ENCODE measurements around the gene SLC25A26. TPM values are rescaled to one million over a fixed set of nuclear protein-coding genes. Genes with fewer than 3 reads are reported as not detected.

Gene SLC25A26
- total RNA-seq, 4 donors from 2014 or later, result 20.1 to 44.4 (median 23.2) TPM

DNA sequence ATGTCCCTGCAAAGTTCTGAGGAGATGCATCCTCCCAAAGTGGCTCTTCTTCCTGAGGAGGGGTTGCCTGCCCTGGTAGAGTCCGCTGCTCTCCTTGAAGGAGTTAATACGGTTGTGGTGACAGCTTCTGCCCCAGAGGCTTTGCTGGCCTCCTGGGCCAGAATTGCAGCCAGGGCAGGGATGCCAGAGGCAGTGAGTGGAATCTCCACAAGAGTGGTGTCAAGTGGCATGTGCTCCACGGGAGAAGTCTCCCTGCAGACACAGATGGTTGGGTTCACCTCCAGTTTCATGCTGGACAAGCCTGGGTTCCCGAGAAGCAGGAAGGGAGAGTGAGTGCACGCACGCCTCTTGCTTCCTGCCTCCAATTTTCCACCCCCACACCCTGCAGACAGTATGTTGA, 105.5 kb downstream of the SLC25A26 start:
- H3K4me1 ChIP-seq, result no peaks in the 10 kb centered on the region
- no peaks in the 10 kb centered on the region for H3K27me3 ChIP-seq
- no peak overlapping the region for H3K27ac ChIP-seq
- peaks cover 0 to 2% (median 0%) of the 10 kb centered on the region in 4 donors for H3K9me3 ChIP-seq
- H3K4me3 ChIP-seq, result no peak overlapping the region
- no peaks in the 10 kb centered on the region for H3K36me3 ChIP-seq
- DNase-seq (ENCODE audit: low spot score in 2 of 2), result no peak
- TF ChIP-seq POLR2A (IDR thresholded peaks at IDR 0.05), result no peak
- TF ChIP-seq EP300 (IDR thresholded peaks at IDR 0.05), result no peak
- no peak for TF ChIP-seq CTCF (IDR thresholded peaks at IDR 0.05)
- WGBS, 2 donors, result 89 to 93% methylated on average over 6 of the region's 6 CpGs

DNA sequence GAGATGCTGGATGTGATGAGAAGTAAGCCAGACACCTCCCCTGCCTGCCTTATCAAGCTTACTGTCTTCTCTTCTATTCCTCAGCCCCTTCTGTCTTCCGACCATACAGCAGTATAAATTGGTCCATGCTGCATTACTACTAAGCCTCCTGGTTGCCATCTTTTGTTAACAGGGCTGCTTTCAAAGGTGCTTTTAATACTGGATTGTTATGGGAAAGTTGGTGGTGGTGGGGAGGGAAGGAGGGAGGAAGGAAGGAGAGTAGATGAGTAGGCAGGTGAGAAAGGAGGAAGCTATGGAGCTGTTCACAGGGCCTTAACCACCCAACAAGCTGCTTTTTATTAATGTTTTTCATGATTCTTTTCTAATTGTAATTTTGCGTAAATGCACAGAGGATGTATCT, 114.9 kb downstream of the SLC25A26 start:
- Histone ChIP-seq H3K27ac (no peak overlapping the region), H3K4me1 (no peaks in the 10 kb centered on the region), H3K36me3 (no peaks in the 10 kb centered on the region), H3K27me3 (no peaks in the 10 kb centered on the region), H3K4me3 (no peak overlapping the region), H3K9me3 (peaks cover 0 to 4% (median 0%) of the 10 kb centered on the region in 4 donors)
- WGBS, 2 donors, result 98 to 99% methylated on average over 2 of the region's 2 CpGs
- DNase-seq (ENCODE audit: low spot score in 2 of 2), result no peak
- TF ChIP-seq CTCF (IDR thresholded peaks at IDR 0.05), result no peak

DNA sequence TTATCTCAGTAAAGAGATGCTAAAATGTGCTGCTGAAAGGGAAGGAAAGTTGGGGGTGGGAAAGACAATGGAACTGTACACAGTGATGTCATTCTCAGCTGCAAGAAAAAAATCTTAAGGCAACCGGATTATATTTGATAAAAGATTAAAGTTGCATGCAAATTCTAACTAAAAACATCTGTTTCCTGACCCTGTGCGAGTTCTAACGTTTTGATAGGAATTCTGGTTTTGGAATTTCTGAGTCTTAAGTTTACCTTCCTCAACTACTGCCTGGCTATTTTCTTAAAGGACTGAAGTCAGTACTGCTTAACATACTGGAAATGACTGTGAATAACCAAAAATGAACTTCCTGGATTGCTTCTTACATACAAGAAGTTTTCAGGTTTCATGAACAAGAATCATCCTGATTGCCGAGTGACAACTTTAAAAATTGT, 115.5 kb downstream of the SLC25A26 start:
- TF ChIP-seq CTCF (IDR thresholded peaks at IDR 0.05) (no peak), EP300 (IDR thresholded peaks at IDR 0.05) (no peak), POLR2A (IDR thresholded peaks at IDR 0.05) (no peak)
- Histone ChIP-seq H3K9me3 (peaks cover 0 to 7% (median 0%) of the 10 kb centered on the region in 4 donors), H3K36me3 (no peaks in the 10 kb centered on the region), H3K27me3 (no peaks in the 10 kb centered on the region), H3K27ac (no peak overlapping the region), H3K4me1 (no peaks in the 10 kb centered on the region), H3K4me3 (no peak overlapping the region)
- WGBS, 2 donors, result 12 to 16% methylated on average over 4 of the region's 4 CpGs
- DNase-seq (ENCODE audit: low spot score in 2 of 2), result no peak

DNA sequence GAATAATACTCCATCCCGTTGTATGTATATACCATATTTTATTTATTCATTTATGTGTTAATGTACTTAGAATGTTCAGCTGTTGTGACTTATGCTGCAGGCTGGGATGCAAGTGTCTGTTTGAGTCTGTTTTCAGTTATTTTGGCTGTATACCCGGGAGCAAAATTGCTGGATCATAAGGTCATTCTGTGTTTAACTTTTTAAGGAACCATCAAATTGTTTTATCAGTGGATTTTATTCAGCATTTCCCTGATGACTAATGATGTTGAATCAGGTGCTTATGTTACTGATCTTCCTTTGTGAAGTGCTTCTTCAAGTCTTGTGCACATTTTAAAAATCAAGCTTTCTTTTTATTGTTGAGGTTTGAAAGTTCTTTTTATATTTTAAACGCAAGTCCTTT, 118.1 kb downstream of the SLC25A26 start:
- WGBS, 2 donors, result 53 to 56% methylated on average over 3 of the region's 3 CpGs
- peaks cover 0 to 15% (median 0%) of the 10 kb centered on the region in 4 donors for H3K4me1 ChIP-seq
- H3K9me3 ChIP-seq, result peaks cover 0 to 7% (median 0%) of the 10 kb centered on the region in 4 donors
- no peak for DNase-seq (ENCODE audit: low spot score in 2 of 2)
- H3K27ac ChIP-seq, result no peak overlapping the region
- no peak overlapping the region for H3K4me3 ChIP-seq
- H3K36me3 ChIP-seq, result no peaks in the 10 kb centered on the region
- H3K27me3 ChIP-seq, result no peaks in the 10 kb centered on the region
- no peak for TF ChIP-seq POLR2A (IDR thresholded peaks at IDR 0.05)
- no peak for TF ChIP-seq CTCF (IDR thresholded peaks at IDR 0.05)
- TF ChIP-seq EP300 (IDR thresholded peaks at IDR 0.05), result no peak

DNA sequence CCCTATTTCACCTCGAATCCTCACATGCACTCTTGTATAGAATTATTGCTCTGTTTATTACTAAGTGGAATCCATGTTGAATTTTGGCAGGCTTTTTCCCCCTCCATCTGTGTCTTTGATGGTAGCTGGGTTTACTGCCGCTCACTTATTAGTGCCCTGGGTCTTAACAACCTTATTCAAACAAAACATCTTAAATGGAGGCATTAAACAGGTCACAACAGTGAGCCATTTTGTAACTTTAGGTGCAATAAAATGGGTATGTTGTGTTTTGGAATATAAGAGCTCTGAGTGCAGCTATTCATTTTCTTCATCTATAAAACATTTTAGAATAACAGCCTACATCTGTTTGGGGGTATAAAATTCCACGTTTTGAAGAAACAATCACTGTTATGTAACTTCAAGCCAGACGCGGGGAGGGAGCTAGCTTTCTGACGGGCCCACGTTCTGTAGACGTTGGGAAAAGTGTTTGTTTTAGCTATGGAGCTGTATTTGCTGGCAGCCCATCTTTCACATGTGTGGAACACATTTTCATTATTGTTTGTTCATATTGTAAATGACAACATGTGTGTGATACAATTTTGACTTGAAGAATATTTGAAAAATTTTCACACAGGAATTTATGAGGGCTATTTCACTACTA, 122.0 kb downstream of the SLC25A26 start:
- 34 to 38% methylated on average over 8 of the region's 8 CpGs for WGBS, 2 donors
- TF ChIP-seq EP300 (IDR thresholded peaks at IDR 0.05), result no peak
- TF ChIP-seq POLR2A (IDR thresholded peaks at IDR 0.05), result no peak
- TF ChIP-seq CTCF (IDR thresholded peaks at IDR 0.05), result no peak
- H3K9me3 ChIP-seq, result peaks cover 0 to 7% (median 2%) of the 10 kb centered on the region in 4 donors
- peaks cover 0 to 15% (median 0%) of the 10 kb centered on the region in 4 donors for H3K4me1 ChIP-seq
- no peak overlapping the region for H3K4me3 ChIP-seq
- no peak overlapping the region for H3K27ac ChIP-seq
- no peak for DNase-seq (ENCODE audit: low spot score in 2 of 2)
- peaks cover 0 to 11% (median 0%) of the 10 kb centered on the region in 3 donors for H3K36me3 ChIP-seq
- no peaks in the 10 kb centered on the region for H3K27me3 ChIP-seq

Data from tibial nerve (tissue), 4 donors.